Pons (tissue), 1 donor: ENCODE data around the gene SEC22C.
A peak's percentile ranks its signal among the peaks of the same experiment; 100 is the strongest.

ENCODE experiments used
- DNase-seq: peaks from one replicate; pipeline ENCODE4 v3.0.0-alpha.2; 2016; ENCODE audit warnings: low spot score

SEC22C gene

DNA sequence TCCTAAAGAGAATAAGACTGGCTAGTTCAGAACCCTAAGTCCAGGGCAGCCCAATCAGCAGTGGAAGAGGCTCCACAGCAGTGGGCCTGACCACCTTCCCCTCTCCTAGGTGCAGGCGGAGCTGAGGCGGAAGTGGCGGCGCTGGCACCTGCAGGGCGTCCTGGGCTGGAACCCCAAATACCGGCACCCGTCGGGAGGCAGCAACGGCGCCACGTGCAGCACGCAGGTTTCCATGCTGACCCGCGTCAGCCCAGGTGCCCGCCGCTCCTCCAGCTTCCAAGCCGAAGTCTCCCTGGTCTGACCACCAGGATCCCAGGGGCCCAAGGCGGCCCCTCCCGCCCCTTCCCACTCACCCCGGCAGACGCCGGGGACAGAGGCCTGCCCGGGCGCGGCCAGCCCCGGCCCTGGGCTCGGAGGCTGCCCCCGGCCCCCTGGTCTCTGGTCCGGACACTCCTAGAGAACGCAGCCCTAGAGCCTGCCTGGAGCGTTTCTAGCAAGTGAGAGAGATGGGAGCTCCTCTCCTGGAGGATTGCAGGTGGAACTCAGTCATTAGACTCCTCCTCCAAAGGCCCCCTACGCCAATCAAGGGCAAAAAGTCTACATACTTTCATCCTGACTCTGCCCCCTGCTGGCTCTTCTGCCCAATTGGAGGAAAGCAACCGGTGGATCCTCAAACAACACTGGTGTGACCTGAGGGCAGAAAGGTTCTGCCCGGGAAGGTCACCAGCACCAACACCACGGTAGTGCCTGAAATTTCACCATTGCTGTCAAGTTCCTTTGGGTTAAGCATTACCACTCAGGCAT is 45.6 kb downstream of the SEC22C start:
- peak; percentile 41 for DNase-seq

DNA sequence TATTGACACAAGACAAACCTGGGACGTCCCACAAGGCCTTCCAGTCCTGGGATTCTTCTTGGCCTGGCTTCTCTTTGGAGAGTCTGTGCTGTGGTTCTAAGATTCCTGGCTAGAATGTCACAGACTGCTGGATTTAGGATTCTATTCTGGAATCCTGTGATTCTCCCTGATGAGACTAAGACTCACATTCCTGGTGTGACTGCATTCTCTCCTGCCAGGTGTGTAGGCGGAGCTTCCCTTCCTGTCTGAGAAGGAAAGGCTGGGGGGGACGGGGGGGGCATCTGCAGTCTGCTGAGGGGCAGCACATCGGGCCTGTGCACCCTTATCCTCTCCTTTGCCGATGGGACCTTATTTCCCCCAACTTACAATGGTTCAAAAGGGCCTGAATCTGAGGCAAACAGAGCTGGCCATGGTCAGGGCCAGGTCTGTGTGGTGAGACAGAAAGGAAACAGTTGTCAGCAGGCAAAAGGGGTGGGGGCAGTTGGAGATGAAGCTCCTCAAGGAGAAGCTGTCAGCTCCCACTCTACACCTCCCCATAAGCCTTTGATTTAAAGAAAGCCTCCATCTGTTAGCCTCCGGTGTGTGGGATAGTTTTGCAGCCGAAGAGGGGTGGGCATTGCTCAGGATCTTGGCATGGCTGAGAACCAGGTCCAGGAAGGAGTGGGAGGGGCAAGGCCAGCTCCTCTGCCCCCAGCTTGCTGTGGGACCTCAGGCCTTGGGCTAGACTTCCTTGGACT is 48.4 kb downstream of the SEC22C start:
- DNase-seq, result no peak

DNA sequence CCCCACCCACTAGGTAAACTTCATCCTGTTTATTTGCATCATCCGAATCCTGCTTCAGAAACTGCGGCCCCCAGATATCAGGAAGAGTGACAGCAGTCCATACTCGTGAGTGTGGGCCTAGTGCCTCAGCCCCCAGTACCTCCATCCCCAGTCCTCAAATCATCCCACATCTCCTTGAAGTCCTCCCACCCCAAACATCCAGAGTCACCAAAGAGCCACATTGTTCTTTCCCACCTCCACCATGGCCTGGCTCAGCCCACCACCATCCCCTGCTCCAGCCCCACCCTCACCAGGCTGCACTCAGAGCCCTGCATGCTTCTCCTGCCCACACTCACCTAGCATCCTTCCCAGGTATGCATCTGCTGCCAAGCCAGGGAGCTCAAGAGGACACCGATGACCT is 49.5 kb downstream of the SEC22C start:
- DNase-seq, result no peak

DNA sequence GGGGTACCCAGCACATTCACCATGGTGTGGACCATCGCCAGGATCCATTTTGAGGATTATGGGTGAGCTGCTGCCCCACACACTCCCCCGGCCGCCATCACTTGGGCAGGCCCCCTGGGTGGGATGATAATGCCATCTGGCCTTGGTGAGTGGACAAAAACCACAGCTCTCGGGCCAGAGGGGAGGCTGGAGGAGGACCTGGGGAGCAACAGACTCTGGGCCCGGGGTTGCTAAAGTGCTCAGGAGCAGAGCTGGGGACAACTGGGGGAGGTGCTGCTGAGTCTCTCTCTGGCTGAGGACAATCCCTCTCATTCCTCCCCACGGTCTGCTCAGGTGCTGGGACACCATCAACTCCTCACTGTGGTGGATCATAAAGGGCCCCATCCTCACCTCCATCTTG is 50.3 kb downstream of the SEC22C start:
- DNase-seq, result no peak

DNA sequence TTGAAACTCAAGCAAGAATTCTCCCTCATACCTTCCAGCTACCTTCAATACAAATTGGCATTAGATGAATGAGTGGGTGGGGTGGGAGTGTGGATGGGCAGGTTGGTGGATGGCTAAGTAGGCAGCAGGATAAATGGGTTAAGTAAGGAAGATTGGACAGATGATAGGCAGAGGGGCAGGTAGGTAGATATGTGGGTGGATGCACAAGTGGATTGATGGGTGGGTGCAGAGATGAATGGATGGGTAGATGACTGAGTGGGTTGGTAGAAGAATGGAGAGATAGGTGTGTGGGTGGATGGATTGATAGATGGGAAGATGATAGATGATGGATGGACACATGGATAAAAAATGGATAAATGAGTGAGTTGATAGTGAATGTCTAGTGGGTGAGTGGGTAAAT is 51.7 kb downstream of the SEC22C start:
- DNase-seq, result no peak

DNA sequence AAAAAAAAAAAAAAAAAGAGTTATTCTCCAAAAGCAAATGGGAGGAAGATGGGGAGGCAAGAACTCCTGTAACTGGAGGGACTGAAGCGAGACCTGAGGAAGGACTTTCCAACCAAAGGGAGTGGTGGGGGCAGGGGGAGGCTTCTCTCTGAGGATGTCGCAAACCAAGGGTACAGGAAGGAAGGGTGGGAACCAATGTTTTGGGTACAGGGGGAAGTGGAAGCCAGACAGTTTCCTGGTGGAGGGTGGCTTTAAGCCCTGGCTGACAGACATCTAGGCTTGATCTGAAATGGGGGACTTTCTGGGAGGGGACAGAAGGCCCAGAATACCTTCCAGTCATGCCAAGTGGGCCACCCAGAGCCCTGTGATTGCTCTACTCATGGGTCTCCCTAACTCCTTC is 52.3 kb downstream of the SEC22C start:
- DNase-seq, result no peak

DNA sequence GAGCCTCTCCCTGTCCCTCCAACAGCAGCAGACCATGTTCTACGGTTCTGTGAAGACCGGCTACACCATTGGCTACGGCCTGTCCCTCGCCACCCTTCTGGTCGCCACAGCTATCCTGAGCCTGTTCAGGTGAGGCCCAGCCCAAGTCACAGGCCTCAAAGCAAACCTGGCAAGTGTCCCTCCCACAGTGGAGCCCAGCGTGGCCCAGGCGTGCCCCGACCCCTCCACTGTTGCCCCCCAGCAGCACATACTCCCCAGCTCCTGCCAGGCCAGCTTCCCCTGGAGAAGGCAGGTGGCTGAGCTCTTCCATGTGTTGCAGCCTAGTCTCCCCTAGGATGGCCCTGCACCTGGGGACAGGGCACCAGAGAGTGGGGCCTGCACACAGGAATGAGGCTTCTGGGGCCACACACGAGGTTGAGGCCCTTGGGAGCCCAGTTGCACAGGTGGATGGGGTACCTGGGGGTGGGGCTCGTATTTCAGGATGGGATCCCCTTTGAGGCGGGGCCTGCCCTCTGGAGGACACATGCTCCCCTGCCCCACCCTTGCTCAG is 54.3 kb downstream of the SEC22C start:
- no peak for DNase-seq

DNA sequence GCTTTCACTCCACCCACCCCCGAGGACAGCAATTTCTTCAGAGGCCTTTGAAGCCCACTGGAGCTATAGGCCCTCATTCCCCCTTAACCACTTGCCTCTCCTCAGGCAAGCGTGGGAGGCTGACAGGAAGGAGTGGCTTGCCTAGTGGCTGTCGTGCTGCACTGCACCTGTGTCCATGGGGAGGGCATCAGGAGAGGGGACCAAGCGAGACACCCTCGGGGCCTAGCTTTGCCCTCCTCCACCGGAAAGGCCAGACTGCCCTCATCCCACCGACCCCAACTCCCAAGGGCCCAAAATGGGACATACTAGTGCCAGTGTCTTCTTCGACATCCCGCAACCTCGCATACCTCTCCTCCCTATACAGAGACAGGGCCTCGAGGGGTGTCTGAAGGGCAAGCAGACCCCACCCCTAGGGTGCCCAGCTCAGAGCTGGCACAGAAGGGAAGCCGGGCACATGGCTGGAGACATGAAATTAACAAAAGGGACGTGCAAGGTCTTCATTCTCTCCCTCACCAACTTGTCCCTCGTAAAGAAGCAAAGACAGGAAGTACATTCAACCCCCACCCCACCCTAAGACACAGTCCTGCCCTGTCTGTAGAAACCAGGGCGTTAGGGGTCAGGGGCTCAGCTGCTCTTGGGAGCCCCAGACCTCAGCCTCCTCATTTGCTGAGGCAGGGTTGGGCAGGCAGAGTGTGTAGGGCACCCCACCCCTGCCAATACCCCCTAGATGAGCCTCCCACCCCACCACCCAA is 55.0 kb downstream of the SEC22C start:
- no peak for DNase-seq

DNA sequence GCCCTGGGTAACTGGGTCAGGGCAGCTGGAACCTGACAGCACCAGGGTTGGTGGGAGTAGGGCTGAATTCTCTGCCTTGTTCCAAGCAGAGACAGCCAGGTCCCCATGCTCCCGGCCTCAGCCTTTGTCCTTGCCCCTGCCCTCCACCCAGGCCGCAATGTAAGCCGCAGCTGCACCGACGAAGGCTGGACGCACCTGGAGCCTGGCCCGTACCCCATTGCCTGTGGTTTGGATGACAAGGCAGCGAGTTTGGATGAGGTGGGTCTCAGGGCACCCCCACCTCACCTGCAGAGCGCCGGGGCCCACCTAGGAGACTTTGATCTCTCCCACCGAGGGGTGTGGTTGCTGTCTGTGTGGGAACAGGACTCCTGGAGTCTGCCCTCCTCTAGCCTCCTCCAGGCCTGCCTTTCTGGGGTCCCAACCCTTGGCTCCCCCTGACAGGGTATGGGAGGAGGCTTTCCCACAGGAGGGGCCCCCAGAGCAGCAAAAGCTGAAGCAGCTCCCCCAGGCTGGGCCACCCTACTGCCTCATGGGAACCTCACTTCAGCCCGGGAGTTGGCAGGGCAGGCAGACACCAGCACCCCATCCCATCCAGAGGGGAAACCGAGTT is 55.9 kb downstream of the SEC22C start:
- DNase-seq, result no peak

DNA sequence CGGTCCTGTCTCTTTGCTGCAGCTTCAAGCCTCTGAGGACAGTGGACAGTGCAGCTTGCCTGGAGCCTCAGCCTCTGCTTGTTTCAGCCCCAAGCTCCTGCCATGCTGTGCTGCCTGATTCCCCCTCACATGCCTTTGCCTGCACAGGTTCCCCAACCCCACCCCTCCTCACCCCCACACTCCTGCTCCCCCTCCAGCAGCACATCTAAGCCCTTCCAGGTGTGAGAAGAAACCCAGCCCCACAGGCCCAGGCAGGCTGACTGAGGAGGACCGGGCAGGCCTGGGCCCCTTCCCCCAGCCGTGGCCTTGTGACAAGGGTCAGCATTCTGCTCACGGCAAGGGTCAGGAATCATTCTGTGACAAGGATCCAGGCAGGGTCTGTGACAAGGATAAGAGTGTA is 56.6 kb downstream of the SEC22C start:
- no peak for DNase-seq

DNA sequence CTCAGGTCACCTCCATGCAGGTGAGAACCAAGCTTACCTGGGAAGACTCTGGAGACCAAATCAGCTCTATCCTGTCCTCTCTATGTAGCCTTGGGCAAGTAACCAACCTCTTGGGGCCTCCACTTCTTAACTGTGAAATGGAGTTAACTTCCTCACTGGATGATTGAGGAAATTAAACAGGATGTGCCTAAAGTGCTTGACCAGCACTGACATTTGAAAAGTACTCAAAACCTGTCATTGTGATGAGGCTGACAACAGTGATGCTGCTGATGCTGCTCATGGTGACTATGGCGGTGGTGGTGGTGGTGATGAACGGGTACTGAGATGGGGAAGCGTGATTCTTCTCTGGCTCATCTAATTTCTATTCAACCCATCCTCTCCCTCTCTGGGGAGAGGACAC is 57.0 kb downstream of the SEC22C start:
- no peak for DNase-seq

DNA sequence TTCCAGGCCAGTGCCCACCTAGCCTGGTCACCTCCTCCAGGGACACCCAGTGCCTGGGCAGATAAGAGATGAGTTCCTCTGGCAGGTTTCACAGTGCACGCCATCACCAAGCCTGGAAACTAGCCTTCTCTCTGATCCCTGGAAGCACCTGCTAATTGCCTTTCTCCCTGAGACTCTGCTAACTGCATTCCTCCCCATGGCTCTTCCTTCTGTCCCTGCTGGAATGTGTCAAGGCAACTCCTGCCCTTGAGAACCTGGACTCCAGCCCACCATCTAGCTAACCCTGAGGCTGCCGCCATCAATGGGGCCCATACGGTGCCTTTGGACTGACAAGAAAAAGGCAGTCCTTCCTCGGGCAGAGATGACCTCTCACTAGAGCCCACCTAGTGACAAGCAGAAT is 60.9 kb downstream of the SEC22C start:
- no peak for DNase-seq

DNA sequence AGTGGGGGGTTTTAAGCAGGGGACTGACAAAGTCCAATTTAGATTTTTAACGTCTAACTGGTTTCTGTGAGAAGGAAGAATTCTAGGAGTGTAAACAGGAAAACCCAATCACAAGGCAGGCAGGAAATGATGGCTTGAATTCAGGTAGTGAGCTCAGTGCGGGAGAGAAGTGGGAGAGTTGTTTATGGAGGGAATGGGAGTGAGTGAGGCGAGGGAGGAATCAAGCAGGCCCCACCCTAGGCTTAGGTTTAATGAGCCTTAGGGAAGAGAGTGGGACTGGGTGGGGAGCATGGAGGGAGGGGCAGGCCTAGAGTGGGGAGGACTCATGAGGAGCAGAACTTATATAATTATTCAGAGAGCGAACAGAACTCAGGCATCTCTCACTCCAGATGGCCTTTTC is 61.4 kb downstream of the SEC22C start:
- no peak for DNase-seq

DNA sequence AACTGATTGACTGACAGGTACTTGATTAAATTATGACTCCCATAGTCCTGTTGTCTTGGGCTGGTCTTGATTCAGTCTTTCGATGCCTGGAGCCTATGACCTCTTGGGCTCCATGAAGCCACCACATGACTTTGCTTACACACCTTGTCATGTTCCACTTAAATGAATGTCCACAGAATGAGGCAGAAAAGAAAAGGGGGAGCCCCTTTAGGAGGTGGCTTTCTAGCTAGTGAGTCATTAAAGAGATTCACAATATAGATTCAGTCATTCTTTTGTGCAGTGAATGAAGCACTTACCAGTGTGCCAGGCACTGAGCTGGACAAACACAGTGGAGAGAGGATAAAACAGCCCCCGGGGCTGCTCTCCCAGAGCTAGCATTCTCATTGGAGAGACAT is 62.2 kb downstream of the SEC22C start:
- DNase-seq, result no peak

DNA sequence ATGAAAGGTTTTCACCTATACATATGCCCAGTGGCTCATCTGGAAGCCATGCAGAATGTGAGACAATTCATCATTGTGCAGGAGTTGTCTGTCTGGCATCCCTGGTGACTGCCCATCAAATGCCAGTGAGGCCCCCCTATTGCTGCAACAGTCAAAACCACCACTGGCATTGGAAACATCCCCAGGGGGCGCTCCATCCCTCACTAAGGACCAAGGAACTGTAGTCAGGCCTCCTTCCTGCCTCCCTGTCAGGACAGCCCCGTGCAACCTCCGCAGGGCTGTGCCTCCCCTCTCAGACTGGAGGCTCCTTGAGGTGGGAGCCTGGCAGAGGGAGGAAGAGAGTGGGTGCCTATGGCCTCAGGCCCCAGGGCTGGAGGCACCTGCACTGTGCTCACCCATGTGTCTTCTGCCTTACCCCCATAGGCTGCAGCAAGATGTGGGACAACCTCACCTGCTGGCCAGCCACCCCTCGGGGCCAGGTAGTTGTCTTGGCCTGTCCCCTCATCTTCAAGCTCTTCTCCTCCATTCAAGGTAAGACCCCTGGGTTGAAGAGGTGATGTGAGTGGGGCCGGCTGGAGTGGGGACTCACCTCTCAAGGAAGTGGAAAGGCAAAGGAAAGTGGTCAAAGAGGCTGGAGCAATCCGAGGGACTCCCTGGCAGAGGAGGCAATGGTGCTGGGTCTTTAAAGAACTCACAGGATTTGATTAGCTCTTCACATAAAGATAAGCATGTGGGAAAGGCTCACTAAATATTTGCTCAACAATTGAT is 62.8 kb downstream of the SEC22C start:
- DNase-seq, result no peak

DNA sequence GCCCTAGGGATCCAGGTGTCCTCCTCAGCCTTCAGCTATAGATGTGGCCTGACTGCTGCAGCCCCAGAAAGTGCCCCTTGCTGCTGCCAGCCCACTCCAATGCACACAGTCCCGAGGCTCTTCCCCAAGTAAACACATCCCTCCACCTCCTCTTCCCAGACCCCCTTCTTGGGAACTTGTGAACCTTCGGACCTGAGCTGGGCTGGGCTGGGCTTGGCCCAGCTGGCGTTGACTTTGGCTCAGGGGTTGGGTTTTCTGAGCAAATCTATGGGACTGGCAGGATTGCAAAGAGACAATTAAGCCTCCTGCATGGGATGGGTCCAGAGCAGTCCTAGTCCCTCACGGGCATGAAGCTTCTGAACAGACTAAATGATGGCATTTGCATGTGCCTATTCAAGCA is 64.7 kb downstream of the SEC22C start:
- no peak for DNase-seq

DNA sequence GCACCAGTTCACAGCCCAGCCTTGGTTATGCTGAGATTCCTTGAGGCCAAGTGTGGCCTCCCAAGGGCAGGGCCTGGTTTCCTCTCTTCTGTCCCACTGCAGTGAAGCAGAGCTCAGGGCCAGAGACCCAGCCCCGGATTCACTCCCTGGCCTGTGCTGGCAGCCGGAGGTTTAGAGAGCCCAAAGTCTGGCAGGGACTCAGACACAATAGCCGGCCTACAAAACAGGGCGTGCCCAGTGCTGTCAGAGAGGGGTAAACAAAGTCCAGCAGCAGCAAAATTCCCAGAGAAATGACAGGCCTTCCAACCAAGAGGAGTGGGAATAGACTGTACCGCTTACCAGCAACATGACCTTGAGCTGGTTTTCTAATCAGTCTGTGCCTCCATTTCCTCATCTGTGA is 65.3 kb downstream of the SEC22C start:
- no peak for DNase-seq

DNA sequence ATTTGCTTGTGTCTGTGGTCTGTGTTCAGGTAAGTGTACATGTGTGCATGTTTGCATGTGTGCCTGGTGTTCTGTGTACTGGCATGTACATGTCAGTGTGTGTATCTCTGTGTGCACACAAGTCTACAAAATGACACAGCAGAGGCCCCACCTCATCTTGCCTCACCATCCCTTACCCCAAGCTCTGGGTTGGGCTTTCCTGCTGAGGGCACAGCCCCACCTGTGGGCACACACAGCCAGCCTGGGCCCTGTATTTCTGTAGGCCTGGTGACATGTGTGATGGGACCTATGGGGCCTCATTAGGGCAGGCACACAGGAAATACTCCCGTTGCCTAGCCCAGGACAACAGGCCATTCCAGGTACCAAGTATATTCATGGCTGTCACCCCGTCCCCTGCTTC is 65.8 kb downstream of the SEC22C start:
- no peak for DNase-seq

DNA sequence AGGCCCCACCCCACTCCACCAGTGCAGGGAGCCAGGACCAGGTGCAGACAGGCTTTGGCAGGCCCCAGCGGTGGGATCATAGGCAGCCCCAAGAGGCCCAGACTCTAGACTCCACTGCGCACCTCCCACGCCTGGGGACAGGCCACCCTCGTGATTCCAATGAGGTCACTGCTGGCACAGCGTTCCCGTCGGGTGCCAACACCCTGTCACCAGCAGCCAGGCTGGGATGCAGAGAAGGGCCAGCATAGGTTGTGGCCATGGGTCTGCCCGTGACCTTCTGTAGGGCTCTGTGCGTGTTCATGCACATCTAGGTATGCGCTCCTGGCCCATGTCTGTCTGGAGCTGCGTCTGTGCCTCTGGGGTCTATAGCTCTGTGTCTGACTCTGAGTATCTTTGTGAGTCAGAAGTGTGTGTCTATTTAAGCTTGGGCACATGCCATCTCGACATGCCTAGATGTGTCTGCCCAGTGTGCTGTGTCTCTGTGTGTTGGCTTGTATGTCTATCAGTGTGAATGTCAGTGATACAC is 66.3 kb downstream of the SEC22C start:
- no peak for DNase-seq

DNA sequence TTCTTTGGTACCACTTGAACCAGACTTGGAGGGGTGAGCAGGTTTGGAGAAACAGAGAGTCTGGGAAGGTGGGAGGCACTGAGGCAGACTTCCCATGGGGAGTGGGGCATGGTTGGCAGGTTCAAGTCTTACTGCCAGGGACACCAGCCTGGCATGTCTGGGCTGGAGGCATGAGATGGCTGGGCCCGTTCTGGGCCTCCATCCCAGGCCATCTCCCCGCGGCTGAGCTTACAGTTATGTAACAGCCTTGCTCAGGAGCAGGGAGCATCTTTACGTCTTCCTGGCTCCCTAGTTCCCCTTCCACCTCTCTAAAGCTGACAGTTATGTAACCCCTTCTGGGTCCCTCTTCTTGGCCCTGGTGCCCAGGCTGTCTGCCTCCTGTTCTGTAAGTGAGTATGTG is 66.9 kb downstream of the SEC22C start:
- no peak for DNase-seq

DNA sequence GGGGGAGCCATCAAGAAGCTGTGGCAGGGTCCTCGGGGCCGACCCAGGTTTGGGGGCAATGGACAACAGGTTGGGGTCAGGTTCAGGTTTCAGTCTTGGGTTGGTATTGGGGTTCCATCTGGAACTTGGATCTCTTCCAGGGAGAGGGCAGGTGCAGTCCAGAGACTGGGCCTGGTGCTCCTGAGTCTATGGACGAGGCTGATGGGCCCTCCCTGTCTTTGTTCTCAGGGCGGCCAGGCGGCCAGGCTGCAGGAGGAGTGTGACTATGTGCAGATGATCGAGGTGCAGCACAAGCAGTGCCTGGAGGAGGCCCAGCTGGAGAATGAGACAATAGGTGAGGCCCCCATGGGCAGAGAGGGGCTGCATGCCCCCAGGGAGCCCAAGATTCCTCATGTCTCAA is 68.2 kb downstream of the SEC22C start:
- DNase-seq, result no peak
